ENCODE data around the gene PNPLA5.

The PNPLA5 gene

DNA sequence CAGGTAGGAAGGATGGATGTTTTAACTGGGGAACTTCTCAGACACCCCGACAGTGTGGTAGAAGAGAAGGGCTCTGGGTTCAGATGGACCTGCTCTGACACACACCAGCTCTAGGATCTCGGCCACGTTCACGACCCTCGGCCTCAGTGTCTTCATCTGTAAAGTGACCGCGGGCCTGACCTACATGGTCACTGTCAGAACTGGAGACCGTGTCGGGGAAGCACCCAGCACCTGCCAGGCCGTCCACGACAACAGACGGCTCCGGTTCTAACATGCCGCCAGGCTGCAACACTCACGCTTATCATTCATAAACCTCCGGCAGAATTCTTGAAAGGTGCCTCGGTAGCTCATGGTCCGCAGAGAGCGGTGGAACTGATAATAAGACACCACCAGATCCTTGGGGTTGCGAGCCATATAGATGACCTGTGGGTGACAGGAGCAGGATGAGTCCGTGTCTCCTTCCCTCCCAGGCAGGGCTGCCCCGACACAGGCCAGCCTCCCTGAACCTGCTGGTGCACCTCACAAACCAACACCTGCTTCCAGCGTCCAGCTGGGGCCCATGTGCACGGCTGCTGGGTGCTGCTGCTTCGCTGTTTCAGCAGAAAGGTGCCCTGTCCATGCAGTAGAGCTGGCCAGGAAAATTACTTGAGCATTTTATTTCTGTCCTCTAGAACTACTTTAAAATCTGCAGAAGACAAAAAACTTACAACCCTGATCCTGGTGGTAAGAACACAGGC is 53.1 kb downstream of the PNPLA5 start:
- H3K4me3 ChIP-seq (ENCODE audit: control insufficient read depth in 1 of 7, extremely low read depth in 1 of 7, insufficient read depth in 4 of 7, low read depth in 2 of 7, low read length in 6 of 7): no peak overlapping the region
- H3K27ac ChIP-seq (ENCODE audit: insufficient read depth in 1 of 2, low read depth in 1 of 2, low read length in 2 of 2, poor library complexity in 1 of 2, severe bottlenecking in 2 of 2): no peak overlapping the region
- no peak for DNase-seq
- H3K27me3 ChIP-seq (replicated peaks in 2 of 5; ENCODE audit: control insufficient read depth in 4 of 5, insufficient read depth in 5 of 5, low read length in 4 of 5): peaks cover 0 to 15% (median 0%) of the 10 kb centered on the region in 5 experiments
- peaks cover 0 to 3% (median 0%) of the 10 kb centered on the region in 4 experiments for H3K4me1 ChIP-seq (ENCODE audit: control extremely low read depth in 1 of 4, control insufficient read depth in 4 of 4, insufficient read depth in 4 of 4, low read length in 3 of 4)
- ChIA-PET POLR2A (no interaction called here), CTCF (interaction anchor here (1.1 kb wide), 1 partner anchor 12 kb away, joined by 4 read pairs; no protein-coding TSS in a partner anchor)
- no peaks in the 10 kb centered on the region for H3K9me3 ChIP-seq (ENCODE audit: control extremely low read depth in 1 of 5, control insufficient read depth in 4 of 5, insufficient read depth in 2 of 5, low read depth in 1 of 5, low read length in 4 of 5)
- H3K36me3 ChIP-seq (ENCODE audit: control insufficient read depth in 4 of 4, insufficient read depth in 4 of 4, low read length in 3 of 4): no peaks in the 10 kb centered on the region
- 97% methylated on average over 24 of the region's 25 CpGs for WGBS (ENCODE audit: insufficient coverage)

DNA sequence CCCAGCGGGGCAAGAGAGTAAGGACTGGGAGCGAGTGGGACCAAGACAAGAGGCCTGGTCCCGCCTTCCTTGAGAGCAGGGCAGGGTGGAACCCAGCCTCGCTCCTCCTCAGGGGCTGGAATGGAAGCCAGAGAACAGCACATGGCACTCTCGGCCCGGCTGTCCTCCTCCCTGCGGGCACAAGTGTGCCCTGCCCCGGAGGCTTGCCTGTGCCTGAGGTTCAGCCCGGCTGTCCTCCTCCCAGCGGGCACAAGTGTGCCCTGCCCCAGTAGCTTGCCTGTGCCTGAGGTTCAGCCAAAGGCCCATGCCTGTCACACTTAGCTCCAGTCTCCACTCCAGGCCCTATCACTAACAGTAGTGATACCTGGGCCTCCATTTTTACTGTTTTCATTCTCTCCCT is 53.7 kb downstream of the PNPLA5 start:
- Histone ChIP-seq H3K4me3 (ENCODE audit: control insufficient read depth in 1 of 7, extremely low read depth in 1 of 7, insufficient read depth in 4 of 7, low read depth in 2 of 7, low read length in 6 of 7) (no peak overlapping the region), H3K27me3 (replicated peaks in 2 of 5; ENCODE audit: control insufficient read depth in 4 of 5, insufficient read depth in 5 of 5, low read length in 4 of 5) (peaks cover 0 to 20% (median 0%) of the 10 kb centered on the region in 5 experiments), H3K4me1 (ENCODE audit: control extremely low read depth in 1 of 4, control insufficient read depth in 4 of 4, insufficient read depth in 4 of 4, low read length in 3 of 4) (peaks cover 0 to 3% (median 0%) of the 10 kb centered on the region in 4 experiments), H3K27ac (ENCODE audit: insufficient read depth in 1 of 2, low read depth in 1 of 2, low read length in 2 of 2, poor library complexity in 1 of 2, severe bottlenecking in 2 of 2) (no peak overlapping the region), H3K9me3 (ENCODE audit: control extremely low read depth in 1 of 5, control insufficient read depth in 4 of 5, insufficient read depth in 2 of 5, low read depth in 1 of 5, low read length in 4 of 5) (no peaks in the 10 kb centered on the region), H3K36me3 (ENCODE audit: control insufficient read depth in 4 of 4, insufficient read depth in 4 of 4, low read length in 3 of 4) (no peaks in the 10 kb centered on the region)
- ChIA-PET CTCF (interaction anchor here (1.1 kb wide), 1 partner anchor 11 kb away, joined by 4 read pairs; no protein-coding TSS in a partner anchor), POLR2A (no interaction called here)
- DNase-seq: no peak
- WGBS (ENCODE audit: insufficient coverage): 95% methylated on average over 8 of the region's 10 CpGs

- ChIA-PET POLR2A (no interaction called here), CTCF (interaction anchor here (1.1 kb wide), 1 partner anchor 11 kb away, joined by 4 read pairs; no protein-coding TSS in a partner anchor)
- Histone ChIP-seq H3K4me3 (ENCODE audit: control insufficient read depth in 1 of 7, extremely low read depth in 1 of 7, insufficient read depth in 4 of 7, low read depth in 2 of 7, low read length in 6 of 7) (no peak overlapping the region), H3K36me3 (ENCODE audit: control insufficient read depth in 4 of 4, insufficient read depth in 4 of 4, low read length in 3 of 4) (no peaks in the 10 kb centered on the region), H3K27me3 (replicated peaks in 2 of 5; ENCODE audit: control insufficient read depth in 4 of 5, insufficient read depth in 5 of 5, low read length in 4 of 5) (peaks cover 0 to 20% (median 0%) of the 10 kb centered on the region in 5 experiments), H3K27ac (ENCODE audit: insufficient read depth in 1 of 2, low read depth in 1 of 2, low read length in 2 of 2, poor library complexity in 1 of 2, severe bottlenecking in 2 of 2) (no peak overlapping the region), H3K4me1 (ENCODE audit: control extremely low read depth in 1 of 4, control insufficient read depth in 4 of 4, insufficient read depth in 4 of 4, low read length in 3 of 4) (peaks cover 0 to 3% (median 0%) of the 10 kb centered on the region in 4 experiments), H3K9me3 (ENCODE audit: control extremely low read depth in 1 of 5, control insufficient read depth in 4 of 5, insufficient read depth in 2 of 5, low read depth in 1 of 5, low read length in 4 of 5) (no peaks in the 10 kb centered on the region)
- WGBS (ENCODE audit: insufficient coverage): 89% methylated on average over 3 of the region's 9 CpGs
- peak in 2 of 3 donors; percentile 26 to 41 for DNase-seq
Measured at GRCh38 chr22:43837666-43838065, 54.1 kb downstream of the PNPLA5 start.

DNA sequence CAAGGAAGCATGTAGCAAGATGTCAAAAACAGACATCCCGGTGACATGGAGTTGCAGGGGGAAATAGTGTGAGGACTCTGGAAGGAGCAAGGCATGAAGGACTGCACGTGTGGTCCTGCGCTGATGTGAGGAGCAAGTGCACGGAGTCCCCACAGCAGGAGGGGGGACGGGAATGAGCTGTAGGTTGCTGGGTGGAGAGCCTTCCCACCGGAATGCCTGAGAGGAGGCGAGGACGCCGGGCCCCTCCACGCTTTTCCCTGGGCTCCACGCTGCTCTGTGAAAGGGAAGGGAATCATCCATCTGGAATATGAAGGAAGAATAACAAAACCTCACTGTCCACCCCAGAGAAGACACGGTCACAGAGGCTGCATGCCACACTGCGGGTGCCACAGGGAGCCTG is 56.1 kb downstream of the PNPLA5 start:
- H3K9me3 ChIP-seq (ENCODE audit: control extremely low read depth in 1 of 5, control insufficient read depth in 4 of 5, insufficient read depth in 2 of 5, low read depth in 1 of 5, low read length in 4 of 5): no peaks in the 10 kb centered on the region
- peaks cover 0 to 3% (median 0%) of the 10 kb centered on the region in 4 experiments for H3K4me1 ChIP-seq (ENCODE audit: control extremely low read depth in 1 of 4, control insufficient read depth in 4 of 4, insufficient read depth in 4 of 4, low read length in 3 of 4)
- CTCF ChIA-PET: no interaction called here
- peaks cover 0 to 20% (median 0%) of the 10 kb centered on the region in 5 experiments for H3K27me3 ChIP-seq (replicated peaks in 2 of 5; ENCODE audit: control insufficient read depth in 4 of 5, insufficient read depth in 5 of 5, low read length in 4 of 5)
- DNase-seq: no peak
- POLR2A ChIA-PET: no interaction called here
- WGBS (ENCODE audit: insufficient coverage): 97% methylated on average over 11 of the region's 13 CpGs
- no peaks in the 10 kb centered on the region for H3K36me3 ChIP-seq (ENCODE audit: control insufficient read depth in 4 of 4, insufficient read depth in 4 of 4, low read length in 3 of 4)
- H3K4me3 ChIP-seq (ENCODE audit: control insufficient read depth in 1 of 7, extremely low read depth in 1 of 7, insufficient read depth in 4 of 7, low read depth in 2 of 7, low read length in 6 of 7): no peak overlapping the region
- no peak overlapping the region for H3K27ac ChIP-seq (ENCODE audit: insufficient read depth in 1 of 2, low read depth in 1 of 2, low read length in 2 of 2, poor library complexity in 1 of 2, severe bottlenecking in 2 of 2)

- H3K4me1 ChIP-seq (ENCODE audit: control extremely low read depth in 1 of 4, control insufficient read depth in 4 of 4, insufficient read depth in 4 of 4, low read length in 3 of 4): peaks cover 0 to 3% (median 0%) of the 10 kb centered on the region in 4 experiments
- no peaks in the 10 kb centered on the region for H3K9me3 ChIP-seq (ENCODE audit: control extremely low read depth in 1 of 5, control insufficient read depth in 4 of 5, insufficient read depth in 2 of 5, low read depth in 1 of 5, low read length in 4 of 5)
- peaks cover 0 to 20% (median 0%) of the 10 kb centered on the region in 5 experiments for H3K27me3 ChIP-seq (replicated peaks in 2 of 5; ENCODE audit: control insufficient read depth in 4 of 5, insufficient read depth in 5 of 5, low read length in 4 of 5)
- no peaks in the 10 kb centered on the region for H3K36me3 ChIP-seq (ENCODE audit: control insufficient read depth in 4 of 4, insufficient read depth in 4 of 4, low read length in 3 of 4)
- H3K4me3 ChIP-seq (ENCODE audit: control insufficient read depth in 1 of 7, extremely low read depth in 1 of 7, insufficient read depth in 4 of 7, low read depth in 2 of 7, low read length in 6 of 7): no peak overlapping the region
- ChIA-PET POLR2A (no interaction called here), CTCF (no interaction called here)
- WGBS (ENCODE audit: insufficient coverage): 75% methylated on average over 12 of the region's 12 CpGs
- no peak for DNase-seq
- no peak overlapping the region for H3K27ac ChIP-seq (ENCODE audit: insufficient read depth in 1 of 2, low read depth in 1 of 2, low read length in 2 of 2, poor library complexity in 1 of 2, severe bottlenecking in 2 of 2)
Measured at GRCh38 chr22:43835166-43835565, 56.6 kb downstream of the PNPLA5 start.

GRCh38 chr22:43833286-43834240 is 58.2 kb downstream of the PNPLA5 start:
- Histone ChIP-seq H3K4me1 (ENCODE audit: control extremely low read depth in 1 of 4, control insufficient read depth in 4 of 4, insufficient read depth in 4 of 4, low read length in 3 of 4) (peaks cover 0 to 3% (median 0%) of the 10 kb centered on the region in 4 experiments), H3K27ac (ENCODE audit: insufficient read depth in 1 of 2, low read depth in 1 of 2, low read length in 2 of 2, poor library complexity in 1 of 2, severe bottlenecking in 2 of 2) (no peak overlapping the region), H3K9me3 (ENCODE audit: control extremely low read depth in 1 of 5, control insufficient read depth in 4 of 5, insufficient read depth in 2 of 5, low read depth in 1 of 5, low read length in 4 of 5) (no peaks in the 10 kb centered on the region), H3K27me3 (replicated peaks in 2 of 5; ENCODE audit: control insufficient read depth in 4 of 5, insufficient read depth in 5 of 5, low read length in 4 of 5) (peaks cover 0 to 20% (median 0%) of the 10 kb centered on the region in 5 experiments), H3K36me3 (ENCODE audit: control insufficient read depth in 4 of 4, insufficient read depth in 4 of 4, low read length in 3 of 4) (no peaks in the 10 kb centered on the region), H3K4me3 (ENCODE audit: control insufficient read depth in 1 of 7, extremely low read depth in 1 of 7, insufficient read depth in 4 of 7, low read depth in 2 of 7, low read length in 6 of 7) (no peak overlapping the region)
- ChIA-PET POLR2A (no interaction called here), CTCF (interaction anchor here (0.6 kb wide), 1 partner anchor 992 kb away, joined by 3 read pairs; no protein-coding TSS in a partner anchor)
- DNase-seq: no peak
- WGBS (ENCODE audit: insufficient coverage): 94% methylated on average over 31 of the region's 36 CpGs
